Astrocyte of the spinal cord (primary cell): ENCODE data around the gene TNFSF12.
A peak's percentile ranks its signal among the peaks of the same experiment; 100 is the strongest.

Source experiments
- DNase-seq: peaks from one replicate; pipeline ENCODE4 v3.0.0; 2011; ENCODE audit warnings: low read depth, low spot score
- H3K4me3 ChIP-seq: 2 replicates; pipeline ENCODE4 v1.5.1; 2011; ENCODE audit warnings: low read depth, mild to moderate bottlenecking, low read length, moderate library complexity
- CTCF ChIP-seq: IDR thresholded peaks from 2 replicates; pipeline ENCODE4 v1.5.1; 2012; ENCODE audit warnings: low read depth, mild to moderate bottlenecking, low read length, inconsistent platforms
- in situ Hi-C: cut with HindIII; loops from 2 replicates; pipeline ENCODE4 v1.10.0; 2017; ENCODE audit warnings: low sequenced_read_pairs

The TNFSF12 gene

DNA sequence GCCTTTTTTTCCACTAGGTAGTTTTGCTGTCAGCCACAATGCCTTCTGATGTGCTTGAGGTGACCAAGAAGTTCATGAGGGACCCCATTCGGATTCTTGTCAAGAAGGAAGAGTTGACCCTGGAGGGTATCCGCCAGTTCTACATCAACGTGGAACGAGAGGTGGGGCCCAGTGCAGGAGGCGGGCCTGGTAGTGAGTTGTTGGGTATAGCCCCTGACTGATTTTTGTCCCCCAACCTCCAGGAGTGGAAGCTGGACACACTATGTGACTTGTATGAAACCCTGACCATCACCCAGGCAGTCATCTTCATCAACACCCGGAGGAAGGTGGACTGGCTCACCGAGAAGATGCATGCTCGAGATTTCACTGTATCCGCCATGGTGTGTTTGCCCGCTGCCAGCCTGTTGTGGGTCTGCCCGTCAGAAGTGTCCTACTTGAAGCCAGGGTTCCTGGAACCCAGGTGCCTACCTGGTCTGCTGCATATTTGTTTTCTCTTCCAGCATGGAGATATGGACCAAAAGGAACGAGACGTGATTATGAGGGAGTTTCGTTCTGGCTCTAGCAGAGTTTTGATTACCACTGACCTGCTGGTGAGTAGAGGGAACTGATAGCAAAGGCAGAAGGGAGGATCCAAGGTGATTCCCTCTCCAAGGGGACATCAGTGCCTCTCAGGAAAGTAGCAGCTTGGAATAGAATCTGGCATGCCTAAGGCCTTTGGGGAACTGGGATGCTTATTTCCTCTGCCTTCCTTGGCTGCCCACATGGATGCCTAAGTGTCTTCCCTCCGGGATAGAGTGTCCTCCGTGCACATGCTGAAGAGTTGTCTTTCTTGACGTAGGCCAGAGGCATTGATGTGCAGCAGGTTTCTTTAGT lies 28.7 kb downstream of the TNFSF12 start:
- in situ Hi-C loops, result no loop called here
- DNase-seq, result no peak
- H3K4me3 ChIP-seq, result no peak overlapping the region
- no peak for TF ChIP-seq CTCF

DNA sequence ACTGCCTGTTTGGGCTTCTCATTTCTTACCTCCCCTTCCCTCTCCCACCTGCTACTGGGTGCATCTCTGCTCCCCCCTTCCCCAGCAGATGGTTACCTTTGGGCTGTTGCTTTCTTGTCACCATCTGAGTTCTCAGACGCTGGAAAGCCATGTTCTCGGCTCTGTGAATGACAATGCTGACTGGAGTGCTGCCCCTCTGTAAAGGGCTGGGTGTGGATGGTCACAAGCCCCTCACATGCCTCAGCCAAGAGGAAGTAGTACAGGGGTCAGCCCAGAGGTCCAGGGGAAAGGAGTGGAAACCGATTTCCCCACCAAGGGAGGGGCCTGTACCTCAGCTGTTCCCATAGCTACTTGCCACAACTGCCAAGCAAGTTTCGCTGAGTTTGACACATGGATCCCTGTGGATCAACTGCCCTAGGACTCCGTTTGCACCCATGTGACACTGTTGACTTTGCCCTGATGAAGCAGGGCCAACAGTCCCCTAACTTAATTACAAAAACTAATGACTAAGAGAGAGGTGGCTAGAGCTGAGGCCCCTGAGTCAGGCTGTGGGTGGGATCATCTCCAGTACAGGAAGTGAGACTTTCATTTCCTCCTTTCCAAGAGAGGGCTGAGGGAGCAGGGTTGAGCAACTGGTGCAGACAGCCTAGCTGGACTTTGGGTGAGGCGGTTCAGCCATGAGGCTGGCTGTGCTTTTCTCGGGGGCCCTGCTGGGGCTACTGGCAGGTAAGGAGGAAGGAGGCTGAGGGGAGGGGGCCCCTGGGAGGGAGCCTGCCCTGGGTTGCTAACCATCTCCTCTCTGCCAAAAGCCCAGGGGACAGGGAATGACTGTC lies 30.4 kb downstream of the TNFSF12 start, which contains the start of gene CD68:
Gene CD68, plus strand, starts transcription at position 638 of the 833 bp plus-strand sequence. Its CDS starts 40 bp downstream, at position 678.
- in situ Hi-C loops, result no loop called here
- peak; percentile 82 for DNase-seq
- TF ChIP-seq CTCF, result no peak
- no peak within 1 kb of the TSS for H3K4me3 ChIP-seq

GRCh38 chr17:7579834-7580603 lies 31.2 kb downstream of the TNFSF12 start:
- in situ Hi-C loops, result no loop called here
- TF ChIP-seq CTCF, result no peak
- H3K4me3 ChIP-seq, result no peak overlapping the region
- DNase-seq, result no peak

- no peak for TF ChIP-seq CTCF
- no peak overlapping the region for H3K4me3 ChIP-seq
- no peak for DNase-seq
- in situ Hi-C loops, result no loop called here
These were observed 32.0 kb downstream of the TNFSF12 start for GRCh38 chr17:7580604-7581575.

DNA sequence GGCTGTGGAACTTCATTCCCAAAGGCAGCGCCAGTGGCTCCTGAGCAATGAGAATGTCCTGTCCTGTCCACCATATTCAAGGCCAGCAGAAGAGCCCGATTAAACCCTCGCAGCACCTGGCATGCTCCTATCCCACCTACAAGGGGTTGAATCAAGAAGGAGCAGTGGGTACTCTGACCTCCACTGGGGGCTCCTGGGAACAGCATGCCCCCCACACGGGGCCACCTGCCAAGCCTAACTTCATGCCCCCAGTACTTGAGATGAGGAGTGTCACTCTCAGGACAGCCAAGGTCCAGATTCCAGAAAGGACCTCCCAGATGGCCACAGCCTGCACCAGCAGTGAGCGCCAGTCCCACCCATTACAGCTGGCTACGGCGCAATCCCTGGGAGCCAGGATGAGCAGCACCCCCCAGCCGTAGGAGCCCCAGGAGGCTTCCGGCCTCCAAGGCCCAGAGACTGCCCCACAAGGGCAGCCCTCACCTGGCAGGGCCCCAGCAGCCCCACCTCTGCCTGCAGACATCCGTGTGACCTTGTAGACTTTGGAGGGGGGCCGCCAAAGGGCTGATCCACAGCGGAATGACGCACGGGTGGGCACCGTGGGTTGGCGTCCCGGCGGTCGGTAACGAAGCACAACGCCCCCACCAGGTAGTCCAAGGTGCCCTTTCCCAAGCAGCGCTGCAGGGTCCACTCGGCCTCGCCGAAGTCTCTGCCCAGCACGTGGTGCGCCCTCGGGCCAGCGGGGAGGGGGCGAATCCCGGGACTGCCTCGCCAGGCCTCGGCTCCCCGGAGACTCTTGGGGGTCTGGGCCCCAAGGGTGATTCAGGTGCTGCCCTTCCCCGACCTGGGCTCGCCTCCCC lies 33.8 kb downstream of the TNFSF12 start:
- H3K4me3 ChIP-seq, result peak overlapping the region; percentile 83
- in situ Hi-C loops, result no loop called here
- TF ChIP-seq CTCF, result no peak
- DNase-seq, result no peak
